Measurements from ENCODE around the gene PUM1.
"Not testable (repeated sequence)": the region's sequence is repeated elsewhere in the genome, so short reads cannot be mapped to it uniquely, and the experiment has no call there.

The PUM1 gene

GRCh38 chr1:31064718-31065309 lies 703 bp downstream of the PUM1 start:
- in situ Hi-C loops (cut with MboI; ENCODE audit: low sequenced_read_pairs) = no loop called here

GRCh38 chr1:31064111-31064717 lies 1.3 kb downstream of the PUM1 start:
- in situ Hi-C loops (cut with MboI; ENCODE audit: low sequenced_read_pairs) = no loop called here

GRCh38 chr1:31063631-31064030 lies 1.9 kb downstream of the PUM1 start:
- in situ Hi-C loops (cut with MboI; ENCODE audit: low sequenced_read_pairs) = no loop called here

- in situ Hi-C loops (cut with MboI; ENCODE audit: low sequenced_read_pairs) = no loop called here
These were observed 2.6 kb downstream of the PUM1 start for GRCh38 chr1:31062867-31063380.

- in situ Hi-C loops (cut with MboI; ENCODE audit: low sequenced_read_pairs) = not testable (repeated sequence)
These were observed 3.2 kb downstream of the PUM1 start for GRCh38 chr1:31062162-31062866.

- in situ Hi-C loops (cut with MboI; ENCODE audit: low sequenced_read_pairs) = no loop called here
These were observed 7.5 kb downstream of the PUM1 start for GRCh38 chr1:31058012-31058411.

GRCh38 chr1:31055953-31056352 lies 9.6 kb downstream of the PUM1 start:
- in situ Hi-C loops (cut with MboI; ENCODE audit: low sequenced_read_pairs) = no loop called here

GRCh38 chr1:31055501-31055900 lies 10.0 kb downstream of the PUM1 start:
- in situ Hi-C loops (cut with MboI; ENCODE audit: low sequenced_read_pairs) = no loop called here

- in situ Hi-C loops (cut with MboI; ENCODE audit: low sequenced_read_pairs) = no loop called here
These were observed 10.5 kb downstream of the PUM1 start for GRCh38 chr1:31054958-31055481.

GRCh38 chr1:31054349-31054748 lies 11.2 kb downstream of the PUM1 start:
- in situ Hi-C loops (cut with MboI; ENCODE audit: low sequenced_read_pairs) = no loop called here

GRCh38 chr1:31052613-31053012 lies 12.9 kb downstream of the PUM1 start:
- in situ Hi-C loops (cut with MboI; ENCODE audit: low sequenced_read_pairs) = not testable (repeated sequence)

GRCh38 chr1:31051611-31052010 lies 13.9 kb downstream of the PUM1 start:
- in situ Hi-C loops (cut with MboI; ENCODE audit: low sequenced_read_pairs) = no loop called here

- in situ Hi-C loops (cut with MboI; ENCODE audit: low sequenced_read_pairs) = not testable (repeated sequence)
These were observed 18.0 kb downstream of the PUM1 start for GRCh38 chr1:31047507-31047906.

- in situ Hi-C loops (cut with MboI; ENCODE audit: low sequenced_read_pairs) = no loop called here
These were observed 21.9 kb downstream of the PUM1 start for GRCh38 chr1:31043631-31044030.

GRCh38 chr1:31042656-31043055 lies 22.9 kb downstream of the PUM1 start:
- in situ Hi-C loops (cut with MboI; ENCODE audit: low sequenced_read_pairs) = no loop called here

GRCh38 chr1:31041529-31041928 lies 24.0 kb downstream of the PUM1 start:
- in situ Hi-C loops (cut with MboI; ENCODE audit: low sequenced_read_pairs) = no loop called here

GRCh38 chr1:31040038-31040437 lies 25.5 kb downstream of the PUM1 start:
- in situ Hi-C loops (cut with MboI; ENCODE audit: low sequenced_read_pairs) = no loop called here

GRCh38 chr1:31038935-31039334 lies 26.6 kb downstream of the PUM1 start:
- in situ Hi-C loops (cut with MboI; ENCODE audit: low sequenced_read_pairs) = not testable (repeated sequence)

GRCh38 chr1:31038360-31038759 lies 27.2 kb downstream of the PUM1 start:
- in situ Hi-C loops (cut with MboI; ENCODE audit: low sequenced_read_pairs) = no loop called here

- in situ Hi-C loops (cut with MboI; ENCODE audit: low sequenced_read_pairs) = no loop called here
These were observed 28.6 kb downstream of the PUM1 start for GRCh38 chr1:31036749-31037500.

GRCh38 chr1:31033598-31033997 lies 31.9 kb downstream of the PUM1 start:
- in situ Hi-C loops (cut with MboI; ENCODE audit: low sequenced_read_pairs) = no loop called here

All from HL-60/S4 (cell line).